Measurements from ENCODE around the gene TRIM7.

Gene TRIM7

GRCh38 chr5:181204826-181205760, at the start of gene TRIM7:
TSS of gene TRIM7 (minus strand) at chr5:181205196. CDS start at chr5:181205110, 86 bp downstream.
- no peak for DNase-seq

- no peak for DNase-seq
Observed at GRCh38 chr5:181248277-181248676, 43.3 kb upstream of the TRIM7 start.

GRCh38 chr5:181246276-181247049, 41.5 kb upstream of the TRIM7 start:
- peak; percentile 82 for DNase-seq

GRCh38 chr5:181245427-181246275, 40.7 kb upstream of the TRIM7 start:
- no peak for DNase-seq

DNA sequence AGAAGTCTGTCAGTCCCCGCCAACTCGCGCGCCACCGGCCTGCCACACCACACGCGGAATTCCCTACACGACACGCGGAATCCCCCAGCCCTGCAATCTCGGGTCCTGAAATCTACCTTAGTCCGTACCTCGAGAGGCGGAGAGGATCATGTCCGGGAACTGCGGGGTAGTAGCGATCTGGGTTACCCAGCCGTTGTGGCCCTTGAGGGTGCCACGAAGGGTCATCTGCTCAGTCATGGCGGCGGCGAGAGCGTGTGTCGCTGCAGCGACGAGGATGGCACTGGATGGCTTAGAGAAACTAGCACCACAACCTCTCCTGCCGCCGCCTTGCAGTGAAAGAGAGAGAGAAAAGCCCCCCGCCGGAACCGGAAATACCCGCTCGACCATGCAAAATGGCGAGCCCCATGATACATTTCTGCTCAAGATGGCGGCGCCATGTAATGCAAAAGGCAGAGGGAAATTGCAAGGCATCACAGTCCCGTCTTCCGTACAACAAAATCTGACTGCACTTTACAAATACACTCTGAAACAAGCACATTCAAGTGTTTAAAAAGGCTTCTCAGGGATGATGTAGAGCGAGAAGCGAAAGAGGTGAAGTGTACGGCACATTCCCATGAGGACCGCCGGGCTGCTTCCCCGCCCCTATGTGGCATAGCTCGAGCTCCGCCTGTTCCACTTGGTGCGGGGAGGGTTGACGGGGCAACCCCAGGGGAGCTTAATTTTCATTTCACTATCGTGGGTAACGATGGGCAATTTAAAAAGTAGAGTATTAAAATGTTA, 38.8 kb upstream of the TRIM7 start, which contains the start of gene RACK1:
Gene RACK1, minus strand, starts transcription at position 343 of the 780 bp plus-strand sequence. Its CDS starts 106 bp downstream, at position 237.
- peak; percentile 93 for DNase-seq

DNA sequence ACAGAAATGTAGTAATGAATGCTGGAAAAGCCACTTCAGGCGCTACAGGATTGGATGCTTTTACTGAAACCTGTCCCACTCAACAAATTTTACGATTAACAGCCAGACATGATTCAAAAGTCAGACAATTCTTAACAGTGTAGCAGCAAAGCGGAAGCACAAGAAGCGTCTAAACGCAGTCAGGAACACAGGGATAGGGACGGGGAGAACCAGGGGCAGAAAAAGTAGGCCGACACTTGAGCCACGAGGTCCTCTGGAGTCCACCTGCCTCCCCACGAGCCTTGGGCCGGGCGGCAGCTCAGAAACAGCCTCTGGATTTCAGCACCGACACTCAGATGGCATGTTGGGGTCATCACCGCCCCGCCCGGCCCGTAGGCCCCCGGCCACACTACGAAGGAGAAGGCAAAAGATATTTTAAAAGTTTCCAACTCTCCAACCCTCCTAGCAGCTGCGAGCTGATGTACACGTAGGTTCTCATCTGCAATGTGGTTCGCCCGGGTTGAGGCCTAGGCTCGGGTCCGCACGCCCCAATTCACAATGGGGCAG, 38.1 kb upstream of the TRIM7 start:
- DNase-seq = no peak

GRCh38 chr5:181242031-181242451, 37.0 kb upstream of the TRIM7 start:
- DNase-seq = no peak

DNA sequence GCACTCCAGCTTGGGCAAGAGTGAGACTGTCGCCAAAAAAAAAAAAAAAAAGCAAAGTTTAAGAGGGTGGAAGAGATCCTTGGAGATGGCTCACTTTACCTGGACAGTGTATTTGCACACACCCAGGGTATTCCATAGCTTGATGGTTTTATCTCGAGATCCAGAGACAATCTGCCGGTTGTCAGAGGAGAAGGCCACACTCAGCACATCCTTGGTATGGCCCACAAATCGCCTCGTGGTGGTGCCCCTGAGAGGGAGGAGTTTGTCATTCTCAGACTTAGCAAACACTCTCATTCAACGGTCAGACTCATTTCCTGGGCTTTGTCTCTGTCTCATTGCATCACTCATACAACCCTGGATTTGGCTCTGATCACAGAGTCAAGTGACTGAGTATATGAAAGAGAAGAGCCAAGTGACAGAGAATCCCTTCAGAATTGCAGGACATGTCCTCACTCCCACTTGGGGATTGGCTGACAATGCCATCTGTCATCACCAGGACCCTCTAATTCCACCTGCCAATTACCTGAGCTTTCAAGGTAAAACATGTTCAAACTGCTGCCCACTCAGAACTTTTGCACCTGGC, 36.5 kb upstream of the TRIM7 start:
- DNase-seq = peak; percentile 67

DNA sequence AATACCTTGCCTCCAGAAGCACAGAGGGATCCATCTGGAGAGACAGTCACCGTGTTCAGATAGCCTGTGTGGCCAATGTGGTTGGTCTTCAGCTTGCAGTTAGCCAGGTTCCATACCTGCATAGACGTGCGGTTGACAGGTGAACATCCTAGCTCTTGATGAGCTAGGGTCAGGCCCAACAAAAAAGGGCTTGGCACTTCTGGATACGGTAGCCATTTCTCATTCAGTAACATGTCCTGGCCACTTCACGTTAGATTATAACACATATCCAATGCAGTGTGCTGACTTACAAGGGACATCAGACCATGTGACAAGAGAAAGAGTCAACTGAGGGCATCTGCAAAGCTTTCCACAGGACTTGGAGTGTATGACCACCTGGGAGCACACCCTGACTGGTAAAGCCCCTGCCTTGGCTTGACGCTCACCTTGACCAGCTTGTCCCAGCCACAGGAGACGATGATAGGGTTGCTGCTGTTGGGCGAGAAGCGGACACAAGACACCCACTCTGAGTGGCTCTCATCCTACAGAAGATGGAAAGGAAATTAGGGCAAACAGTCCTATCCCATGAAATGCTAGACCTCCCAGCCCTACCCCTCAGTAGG, 34.2 kb upstream of the TRIM7 start:
- DNase-seq = no peak

DNA sequence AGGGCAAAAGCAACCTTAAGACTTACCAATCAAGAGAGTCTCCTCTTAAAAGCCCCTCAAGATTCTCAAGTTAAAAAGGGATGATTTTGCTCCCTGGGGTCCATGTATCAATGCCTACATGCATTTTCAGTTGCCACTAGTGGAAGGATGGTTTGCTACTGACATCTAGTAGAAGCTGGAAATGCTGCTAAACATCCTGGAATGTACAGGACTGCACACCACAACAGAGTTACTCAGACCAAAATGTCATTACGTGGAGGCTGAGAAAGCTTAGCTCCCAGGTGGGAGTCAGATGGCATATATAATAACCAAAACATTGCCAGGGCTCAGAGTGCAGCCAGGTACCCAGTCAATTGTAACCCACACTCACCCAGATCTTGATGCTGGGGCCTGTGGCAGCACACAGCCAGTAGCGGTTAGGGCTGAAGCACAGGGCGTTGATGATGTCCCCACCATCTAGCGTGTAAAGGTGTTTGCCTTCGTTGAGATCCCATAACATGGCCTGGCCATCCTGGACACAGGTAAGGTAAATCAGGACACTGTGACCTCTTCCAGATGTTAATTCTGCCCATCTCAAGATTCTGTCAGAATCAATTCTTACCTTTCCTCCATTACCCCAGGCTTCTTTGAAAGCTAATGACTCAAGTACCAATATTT, 32.9 kb upstream of the TRIM7 start:
- DNase-seq = no peak

DNA sequence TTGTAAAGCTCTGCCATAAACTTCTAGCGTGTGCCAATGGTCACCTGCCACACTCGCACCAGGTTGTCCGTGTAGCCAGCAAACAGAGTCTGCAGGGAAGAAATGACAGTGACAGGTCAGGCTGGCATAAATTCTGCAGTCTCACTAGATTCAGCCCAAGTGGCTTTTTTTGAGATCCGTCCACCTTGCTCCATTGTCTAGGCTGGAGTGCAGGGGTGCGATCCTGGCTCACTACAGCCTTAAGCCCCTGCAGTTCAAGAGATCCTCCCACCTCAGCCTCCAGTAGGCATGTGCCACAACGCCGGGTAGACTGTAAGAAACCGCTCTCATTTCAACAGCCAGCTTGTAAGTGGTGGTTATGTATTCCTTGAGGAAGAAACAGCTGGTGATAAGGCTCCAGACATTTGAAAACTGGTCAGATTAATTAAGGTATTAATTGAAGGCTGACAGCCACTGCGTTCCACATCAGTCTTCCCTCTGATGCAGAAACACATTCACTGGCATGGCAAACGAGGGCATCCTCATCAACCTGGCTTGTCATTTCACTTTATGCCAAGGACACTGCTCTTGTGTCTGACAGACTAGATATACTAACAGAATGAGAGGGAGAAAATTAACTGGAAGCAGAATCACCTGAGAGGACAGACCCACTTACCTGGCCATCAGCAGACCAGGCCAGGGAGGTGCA, 32.1 kb upstream of the TRIM7 start:
- no peak for DNase-seq

DNA sequence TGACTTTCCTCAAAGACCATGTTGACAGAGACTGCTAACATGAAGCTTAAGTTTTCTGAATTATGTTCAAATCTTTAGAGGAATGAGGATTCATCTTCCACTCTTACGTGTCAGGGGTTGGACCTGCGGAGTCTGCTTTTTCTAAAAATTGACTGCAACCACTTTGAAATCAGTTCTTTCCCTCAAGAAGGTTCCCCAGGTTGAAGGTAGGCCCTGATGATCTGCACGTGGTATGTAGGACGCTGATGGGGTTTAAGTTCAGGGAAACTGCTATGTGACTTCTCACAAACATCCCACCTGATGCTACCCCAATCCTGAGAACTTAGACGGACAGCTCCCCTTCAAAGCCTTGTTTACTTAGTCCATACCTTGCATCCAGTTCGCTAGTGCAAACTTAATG, 31.5 kb upstream of the TRIM7 start:
- no peak for DNase-seq

DNA sequence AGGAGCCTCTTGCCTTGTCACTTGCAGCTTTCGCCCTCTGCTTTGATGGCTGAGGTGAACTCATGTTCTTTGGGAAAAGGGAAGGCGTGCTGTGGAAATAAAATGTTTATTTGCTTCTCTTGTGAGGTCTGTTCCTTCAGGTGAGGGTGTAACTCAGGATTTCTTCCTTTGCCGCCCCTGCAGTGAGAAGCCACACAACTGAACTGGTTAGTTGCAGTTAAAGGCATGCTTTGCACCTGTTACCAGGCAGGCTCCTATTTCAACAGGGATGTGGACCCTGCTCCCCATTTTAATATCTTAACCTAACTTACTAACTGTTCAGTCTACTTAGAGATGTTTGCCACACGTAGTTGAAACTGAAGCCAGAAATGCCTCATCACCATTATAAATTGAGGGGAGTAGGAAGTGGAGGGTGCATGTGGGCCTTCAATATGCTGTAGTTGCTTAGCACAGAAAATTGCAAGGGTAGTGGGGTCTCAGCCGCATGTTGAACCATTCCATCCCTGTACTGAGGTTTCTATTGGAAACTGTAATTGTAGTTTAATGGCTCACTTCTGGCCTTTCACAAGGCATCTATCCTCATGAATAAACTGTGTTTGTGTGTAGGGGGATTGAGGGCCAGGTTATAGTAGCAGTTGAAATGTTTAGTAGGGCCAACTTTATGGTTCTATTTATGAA, 30.8 kb upstream of the TRIM7 start:
- no peak for DNase-seq

GRCh38 chr5:181235323-181235688, 30.3 kb upstream of the TRIM7 start:
- DNase-seq = no peak

- DNase-seq = no peak
Observed at GRCh38 chr5:181234455-181235306, 29.7 kb upstream of the TRIM7 start.

DNA sequence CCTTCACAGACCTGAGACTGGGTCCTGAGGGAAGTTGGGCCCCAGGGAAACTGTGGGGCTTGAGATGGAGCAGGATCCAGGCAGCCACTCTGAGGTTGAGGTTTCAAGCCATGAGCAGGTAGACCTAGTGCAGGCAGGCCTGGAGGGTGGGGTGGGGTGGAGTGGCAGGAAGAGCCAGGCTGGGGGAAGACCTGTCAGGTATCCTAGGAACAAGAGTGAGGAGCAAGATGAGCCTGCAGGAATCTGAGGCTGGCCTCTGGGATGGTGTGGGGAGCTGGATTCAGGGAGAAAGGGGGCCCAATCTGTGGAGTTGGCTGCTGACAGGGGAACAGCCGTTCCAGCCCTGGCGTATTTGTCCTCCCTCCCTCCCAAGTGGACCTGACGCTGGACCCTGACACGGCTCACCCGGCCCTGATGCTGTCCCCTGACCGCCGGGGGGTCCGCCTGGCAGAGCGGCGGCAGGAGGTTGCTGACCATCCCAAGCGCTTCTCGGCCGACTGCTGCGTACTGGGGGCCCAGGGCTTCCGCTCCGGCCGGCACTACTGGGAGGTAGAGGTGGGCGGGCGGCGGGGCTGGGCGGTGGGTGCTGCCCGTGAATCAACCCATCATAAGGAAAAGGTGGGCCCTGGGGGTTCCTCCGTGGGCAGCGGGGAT, 28.9 kb upstream of the TRIM7 start:
- no peak for DNase-seq

GRCh38 chr5:181233088-181233800, 28.2 kb upstream of the TRIM7 start:
- no peak for DNase-seq

Measured in stimulated activated CD4-positive, alpha-beta T cell treated with anti-CD3 and anti-CD28 coated beads, Interleukin-4, amount 100 ng/mL, for 24 hours (primary cell).